G401.6 (cell line): Measurements from ENCODE around the gene UBE4A.

Experiments
- FAIRE-seq: peaks from 2 replicates; lab custom pipeline; 2012; peaks lifted over from hg19 to GRCh38; lab: Jason Lieb, UNC

UBE4A gene

GRCh38 chr11:118341815-118342489 lies 17.4 kb upstream of the UBE4A start:
- FAIRE-seq, result no peak

DNA sequence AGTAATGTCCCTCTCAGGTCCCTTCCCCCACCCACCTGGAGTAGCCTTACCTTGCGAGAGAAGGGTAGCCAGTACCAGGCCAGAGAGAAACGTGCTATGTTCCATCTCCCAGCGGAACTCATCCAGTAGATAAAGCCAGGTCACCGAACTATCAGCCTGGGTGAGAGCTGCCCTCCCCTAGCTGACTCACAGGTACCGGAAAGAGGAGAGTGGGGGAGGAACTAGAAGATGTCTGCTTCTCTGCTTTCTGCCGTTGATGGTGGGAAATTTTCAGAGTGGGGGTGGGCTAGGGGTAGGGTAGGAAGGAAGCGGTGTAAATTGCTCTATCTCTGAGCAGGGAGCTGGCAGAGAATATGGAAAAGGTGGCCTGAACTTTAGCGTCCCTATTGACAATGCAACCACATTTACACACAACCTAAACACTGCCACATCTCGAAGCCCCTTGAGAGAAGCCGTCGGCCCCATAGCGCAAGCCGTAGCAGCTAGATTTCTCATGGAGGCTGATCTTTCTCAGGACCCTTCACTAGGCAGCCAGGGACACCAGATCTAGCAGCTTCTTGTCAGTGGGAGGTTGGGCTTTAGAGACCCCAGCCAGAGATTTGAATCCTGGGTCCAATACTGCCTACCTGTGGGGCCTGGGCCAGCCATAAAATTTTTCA lies 16.8 kb upstream of the UBE4A start, which contains the start of gene CD3D:
Gene CD3D (minus strand): TSS at position 203 of the 659 bp plus-strand sequence. CDS start 98 bp downstream, at position 105.
- no peak for FAIRE-seq

- FAIRE-seq, result no peak
These were observed 16.2 kb upstream of the UBE4A start for GRCh38 chr11:118343248-118343647.

GRCh38 chr11:118343981-118344515 lies 15.4 kb upstream of the UBE4A start, which contains the start of gene CD3G:
CD3G (plus strand) TSS chr11:118344344; CDS start chr11:118344424, 80 bp downstream.
- FAIRE-seq, result no peak

DNA sequence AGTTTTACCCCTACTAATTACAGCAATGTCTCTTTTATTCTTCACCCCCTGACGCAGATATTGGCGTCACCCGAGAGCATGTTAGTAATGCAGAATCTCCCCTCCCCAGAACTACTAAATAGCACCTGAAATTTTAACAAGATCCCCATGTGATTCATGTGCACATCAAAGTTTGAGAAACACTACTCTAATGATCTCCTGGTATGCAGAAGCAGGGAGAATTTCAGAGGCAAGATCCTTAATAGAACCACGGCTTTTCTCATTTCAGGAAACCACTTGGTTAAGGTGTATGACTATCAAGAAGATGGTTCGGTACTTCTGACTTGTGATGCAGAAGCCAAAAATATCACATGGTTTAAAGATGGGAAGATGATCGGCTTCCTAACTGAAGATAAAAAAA lies 9.9 kb upstream of the UBE4A start:
- FAIRE-seq, result no peak

DNA sequence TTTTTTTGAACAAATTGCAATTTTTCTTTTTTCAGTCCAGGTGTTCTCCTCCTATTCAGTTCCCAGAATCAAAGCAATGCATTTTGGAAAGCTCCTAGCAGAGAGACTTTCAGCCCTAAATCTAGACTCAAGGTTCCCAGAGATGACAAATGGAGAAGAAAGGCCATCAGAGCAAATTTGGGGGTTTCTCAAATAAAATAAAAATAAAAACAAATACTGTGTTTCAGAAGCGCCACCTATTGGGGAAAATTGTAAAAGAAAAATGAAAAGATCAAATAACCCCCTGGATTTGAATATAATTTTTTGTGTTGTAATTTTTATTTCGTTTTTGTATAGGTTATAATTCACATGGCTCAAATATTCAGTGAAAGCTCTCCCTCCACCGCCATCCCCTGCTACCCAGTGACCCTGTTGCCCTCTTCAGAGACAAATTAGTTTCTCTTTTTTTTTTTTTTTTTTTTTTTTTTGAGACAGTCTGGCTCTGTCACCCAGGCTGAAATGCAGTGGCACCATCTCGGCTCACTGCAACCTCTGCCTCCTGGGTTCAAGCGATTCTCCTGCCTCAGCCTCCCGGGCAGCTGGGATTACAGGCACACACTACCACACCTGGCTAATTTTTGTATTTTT lies 6.2 kb upstream of the UBE4A start:
- peak; percentile 89 for FAIRE-seq

- FAIRE-seq, result no peak
These were observed 1.3 kb upstream of the UBE4A start for GRCh38 chr11:118358071-118358470.

GRCh38 chr11:118364956-118365615 lies 5.7 kb downstream of the UBE4A start:
- no peak for FAIRE-seq

DNA sequence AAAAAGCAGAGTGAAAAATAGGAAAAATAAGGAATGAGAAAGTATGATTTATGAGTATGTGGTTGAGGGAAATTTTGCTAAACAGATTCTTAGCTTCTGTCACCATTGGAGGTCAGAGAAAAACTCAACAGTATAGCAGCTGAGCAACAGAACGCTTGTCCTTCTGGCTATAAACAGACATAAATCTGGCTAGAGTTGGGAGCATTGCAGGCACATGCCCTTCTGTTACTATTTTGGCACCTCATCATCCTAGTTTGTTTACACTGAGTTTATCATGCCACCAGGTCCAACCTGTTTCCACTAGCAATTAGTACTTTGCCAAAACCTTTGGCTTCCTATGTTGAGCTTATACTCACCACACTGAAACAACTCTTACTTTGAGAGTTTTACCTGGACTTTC lies 6.9 kb downstream of the UBE4A start:
- no peak for FAIRE-seq

- FAIRE-seq, result no peak
These were observed 11.4 kb downstream of the UBE4A start for GRCh38 chr11:118370774-118371173.

DNA sequence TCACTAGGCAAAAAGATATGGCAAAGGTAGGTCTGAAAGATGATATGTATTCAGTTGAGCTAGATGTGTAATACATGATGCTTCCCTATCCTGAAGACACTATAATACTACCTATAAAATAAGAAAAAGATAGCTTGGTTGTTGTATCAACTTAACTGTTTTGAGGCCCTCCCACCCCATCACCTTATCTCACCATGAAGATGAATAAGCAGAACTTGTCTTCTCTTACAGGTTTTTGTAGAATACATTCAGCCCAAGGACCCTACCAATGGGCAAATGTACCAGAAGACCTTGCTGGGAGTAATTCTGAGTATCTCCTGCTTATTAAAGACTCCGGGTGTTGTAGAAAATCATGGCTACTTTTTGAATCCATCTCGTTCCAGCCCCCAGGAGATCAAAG lies 13.9 kb downstream of the UBE4A start:
- no peak for FAIRE-seq

GRCh38 chr11:118373871-118374270 lies 14.5 kb downstream of the UBE4A start:
- no peak for FAIRE-seq

- FAIRE-seq, result no peak
These were observed 15.3 kb downstream of the UBE4A start for GRCh38 chr11:118374729-118375128.

GRCh38 chr11:118375978-118376377 lies 16.6 kb downstream of the UBE4A start:
- FAIRE-seq, result no peak

GRCh38 chr11:118379497-118379896 lies 20.1 kb downstream of the UBE4A start:
- no peak for FAIRE-seq

DNA sequence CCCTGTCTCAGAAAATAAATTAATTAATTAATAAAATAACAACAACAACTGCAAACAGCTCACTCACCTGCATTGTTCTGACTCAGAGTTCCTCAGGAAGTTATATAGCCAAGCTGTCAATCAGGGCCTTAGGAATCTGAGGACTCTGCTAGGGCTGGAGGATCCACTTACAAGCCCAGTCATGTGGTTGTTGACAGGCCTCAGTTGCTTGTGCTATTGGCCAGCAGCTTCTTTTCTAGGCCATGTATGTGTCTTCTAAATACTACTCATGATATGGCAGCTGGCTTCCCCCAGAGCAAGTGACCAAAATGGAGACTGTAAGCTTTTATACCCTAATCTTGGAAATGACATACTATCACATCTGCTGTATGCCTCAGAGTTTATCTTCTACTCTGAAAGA lies 21.2 kb downstream of the UBE4A start:
- no peak for FAIRE-seq

- FAIRE-seq, result no peak
These were observed 23.6 kb downstream of the UBE4A start for GRCh38 chr11:118382954-118383353.

DNA sequence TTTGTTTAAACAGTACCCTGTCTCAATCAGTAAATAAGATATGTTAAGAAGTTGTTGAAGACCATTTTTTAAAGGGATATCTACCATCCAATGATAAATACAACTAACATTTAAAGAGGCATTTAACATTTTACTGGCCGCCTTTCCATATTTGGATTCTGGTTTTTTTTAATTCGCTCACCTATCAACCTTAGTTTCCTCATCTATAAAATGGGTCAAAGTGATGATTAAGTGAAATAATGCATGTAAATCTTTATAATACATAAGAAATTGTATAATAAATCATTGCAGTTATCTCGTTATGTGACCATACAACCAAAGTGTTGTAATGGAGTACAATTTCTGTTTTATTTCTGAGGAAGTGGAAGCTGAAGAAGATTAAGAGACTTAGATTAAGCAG lies 24.3 kb downstream of the UBE4A start:
- no peak for FAIRE-seq

DNA sequence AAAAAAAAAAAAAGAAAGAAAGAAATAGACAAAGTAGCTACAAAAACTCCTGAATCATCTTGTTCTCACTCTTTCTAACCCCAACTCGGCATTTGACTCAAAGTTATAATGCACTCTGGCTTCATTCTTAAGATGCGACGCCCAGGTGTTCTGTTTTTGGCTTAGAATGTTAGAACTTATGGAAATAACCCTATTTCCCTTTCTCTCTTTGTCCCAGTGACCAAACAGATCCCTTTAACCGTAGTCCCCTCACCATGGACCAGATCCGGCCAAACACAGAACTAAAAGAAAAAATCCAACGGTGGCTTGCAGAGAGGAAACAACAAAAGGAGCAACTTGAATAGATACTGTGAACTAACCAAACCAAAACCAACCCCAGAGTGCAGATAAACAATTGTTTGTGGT lies 36.7 kb downstream of the UBE4A start:
- FAIRE-seq, result no peak

GRCh38 chr11:118397448-118397847 lies 38.0 kb downstream of the UBE4A start:
- no peak for FAIRE-seq

DNA sequence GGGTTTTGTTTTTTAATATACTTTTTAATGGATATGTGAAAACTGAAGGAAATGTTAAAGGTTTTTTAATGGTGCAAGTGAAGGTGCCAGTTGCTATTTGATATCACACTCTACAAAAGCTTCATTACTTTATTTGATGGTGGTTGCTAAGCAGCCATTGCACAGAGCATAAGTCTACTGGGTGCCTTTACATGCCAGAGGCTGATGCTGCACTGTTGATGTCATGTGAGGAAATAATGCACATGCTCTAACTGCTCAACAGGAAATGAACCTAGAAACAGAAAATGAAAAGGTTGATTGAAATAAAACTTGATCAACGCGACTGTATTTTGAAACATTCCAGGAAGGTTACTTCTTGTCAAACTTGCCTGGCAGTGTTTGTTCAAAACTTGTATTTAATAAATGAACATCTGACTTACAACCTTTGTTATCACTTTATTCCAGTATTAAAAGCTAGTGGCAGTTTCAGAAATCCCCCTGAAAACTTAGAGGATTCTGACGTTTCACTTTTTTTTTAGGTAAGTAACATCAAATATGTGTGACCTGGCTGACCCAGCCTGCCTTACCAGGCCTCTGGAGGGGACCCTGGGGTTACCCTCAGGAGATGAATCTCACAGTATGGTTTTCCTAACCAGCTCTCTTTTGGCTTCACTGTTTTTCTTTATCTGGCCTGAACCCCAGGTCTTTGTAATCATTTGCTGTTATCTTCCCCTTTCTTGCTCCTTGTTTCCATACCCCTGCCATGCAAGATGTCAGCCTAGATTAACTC lies 39.6 kb downstream of the UBE4A start:
- no peak for FAIRE-seq
